H1 (cell line): Measurements from ENCODE around the gene SMIM29. TPM values are rescaled to one million over a fixed set of nuclear protein-coding genes. Genes with fewer than 3 reads are reported as not detected.
A peak's percentile ranks its signal among the peaks of the same experiment; 100 is the strongest.

Source experiments
- CTCF ChIA-PET: fragments of 300-600 bp; sonication (Branson Sonifier 250); formaldehyde crosslinking; loops from one replicate; lab custom pipeline; 2021; ENCODE audit not compliant: partially characterized antibody; lab: Charles Lee
- POLR2A ChIA-PET: fragments of 300-600 bp; sonication (Branson Sonifier 250); formaldehyde crosslinking; loops from one replicate; lab custom pipeline; 2021; ENCODE audit warnings: inconsistent platforms; ENCODE audit not compliant: partially characterized antibody; lab: Charles Lee
- DNase-seq, 2 experiments: peaks; one replicate each; pipeline versions ENCODE4 v3.0.0 to v3.0.0-alpha.2; 2010 to 2022; ENCODE audit warnings: low spot score in 2 of 2, low read depth in 1 of 2, mixed read lengths in 1 of 2
- FAIRE-seq: peaks from 2 replicates; lab custom pipeline; 2011; peaks lifted over from hg19 to GRCh38; lab: Jason Lieb, UNC
- H2AFZ ChIP-seq: 2 replicates; pipeline ENCODE4 v1.8.1; 2012; ENCODE audit warnings: low read length, inconsistent platforms
- H2AK5ac ChIP-seq: 2 replicates; pipeline ENCODE4 v1.6.1; 2013; ENCODE audit warnings: low read depth, low read length
- H2BK120ac ChIP-seq: replicated peaks from 2 replicates; pipeline ENCODE3; 2013; ENCODE audit warnings: low read depth, low read length, inconsistent platforms
- H2BK12ac ChIP-seq: 2 replicates; pipeline ENCODE4 v1.6.1; 2013; ENCODE audit warnings: low read depth, low read length
- H2BK15ac ChIP-seq: 2 replicates; pipeline ENCODE4 v1.6.1; 2013; ENCODE audit warnings: low read length
- H2BK20ac ChIP-seq: 2 replicates; pipeline ENCODE4 v1.6.1; 2013; ENCODE audit warnings: low read length
- H2BK5ac ChIP-seq: 2 replicates; pipeline ENCODE4 v1.6.1; 2013; ENCODE audit warnings: low read depth, low read length
- H3K14ac ChIP-seq: 2 replicates; pipeline ENCODE4 v1.6.1; 2013; ENCODE audit warnings: inconsistent platforms; ENCODE audit not compliant: insufficient read length
- H3K18ac ChIP-seq: 2 replicates; pipeline ENCODE4 v1.6.1; 2013; ENCODE audit warnings: low read length; ENCODE audit errors: extremely low read depth
- H3K23ac ChIP-seq: 2 replicates; pipeline ENCODE4 v1.6.1; 2013; ENCODE audit warnings: inconsistent platforms; ENCODE audit not compliant: insufficient read length
- H3K23me2 ChIP-seq: 2 replicates; pipeline ENCODE4 v1.6.1; 2013; ENCODE audit warnings: low read depth, low read length
- H3K27ac ChIP-seq: 2 replicates; pipeline ENCODE4 v1.6.1; 2011; ENCODE audit warnings: low read depth, low read length, inconsistent platforms
- H3K27me3 ChIP-seq, 4 experiments: replicated peaks in 1 of 4; 1 replicate in 1 of 4; 2 replicates in 3 of 4; pipeline versions ENCODE4 v1.6.1 to v1.8.1; 2011 to 2013; ENCODE audit warnings: low read length in 3 of 4, mild to moderate bottlenecking in 3 of 4, inconsistent platforms in 2 of 4, mixed read lengths in 2 of 4, moderate library complexity in 1 of 4; ENCODE audit not compliant: control insufficient read depth in 3 of 4, insufficient read depth in 3 of 4; ENCODE audit errors: extremely low read depth in 1 of 4
- H3K36me3 ChIP-seq, 4 experiments: 2 replicates each; pipeline versions ENCODE4 v1.6.1 to v1.8.1; 2011 to 2013; ENCODE audit warnings: mild to moderate bottlenecking in 4 of 4, low read length in 3 of 4, moderate library complexity in 2 of 4, control low read depth in 1 of 4, inconsistent platforms in 1 of 4; ENCODE audit not compliant: insufficient read depth in 4 of 4, control insufficient read depth in 2 of 4
- H3K4ac ChIP-seq: replicated peaks from 2 replicates; pipeline ENCODE3; 2013; ENCODE audit warnings: low read length, low read depth, mixed read lengths, inconsistent platforms; ENCODE audit not compliant: insufficient read length
- H3K4me1 ChIP-seq, 4 experiments: replicated peaks in 1 of 4; 1 replicate in 1 of 4; 2 replicates in 3 of 4; pipeline versions ENCODE4 v1.6.1 to v1.8.1; 2011 to 2013; ENCODE audit warnings: low read length in 3 of 4, inconsistent platforms in 2 of 4, mixed read lengths in 1 of 4; ENCODE audit not compliant: insufficient read depth in 4 of 4, control insufficient read depth in 3 of 4
- H3K4me2 ChIP-seq, 2 experiments: 2 replicates each; pipeline versions ENCODE4 v1.6.1 to v1.8.1; 2011 to 2013; ENCODE audit warnings: low read depth in 2 of 2, low read length in 2 of 2, control low read depth in 1 of 2, inconsistent platforms in 1 of 2, mild to moderate bottlenecking in 1 of 2; ENCODE audit not compliant: insufficient read depth in 1 of 2
- H3K4me3 ChIP-seq, 4 experiments: fragments of 200-600, 300-600 bp in 1 of 4; sonication (generic), shearing (Covaris generic), sonication (Bioruptor Twin) in 1 of 4; 2 replicates each; pipeline versions ENCODE4 v1.5.1 to v1.8.1; 2011 to 2016; ENCODE audit warnings: low read length in 4 of 4, low read depth in 3 of 4, control low read depth in 2 of 4, inconsistent platforms in 2 of 4, mild to moderate bottlenecking in 2 of 4, mixed read lengths in 1 of 4, moderate library complexity in 1 of 4; ENCODE audit not compliant: insufficient read depth in 2 of 4; ENCODE audit errors: extremely low read depth in 1 of 4
- H3K56ac ChIP-seq: replicated peaks from 2 replicates; pipeline ENCODE3; 2013; ENCODE audit warnings: low read depth, mild to moderate bottlenecking, mixed read lengths, low read length, inconsistent platforms; ENCODE audit not compliant: insufficient read length
- H3K79me1 ChIP-seq: 2 replicates; pipeline ENCODE4 v1.6.1; 2013; ENCODE audit warnings: low read depth, low read length, control low read depth
- H3K79me2 ChIP-seq, 2 experiments: 2 replicates each; pipeline versions ENCODE4 v1.6.1 to v1.8.1; 2012 to 2013; ENCODE audit warnings: low read length in 2 of 2, mild to moderate bottlenecking in 2 of 2, inconsistent platforms in 1 of 2; ENCODE audit not compliant: insufficient read depth in 2 of 2, control insufficient read depth in 1 of 2
- H3K9ac ChIP-seq, 4 experiments: replicated peaks in 1 of 4; 1 replicate in 1 of 4; 2 replicates in 3 of 4; pipeline versions ENCODE4 v1.6.1 to v1.8.1; 2011 to 2013; ENCODE audit warnings: low read depth in 3 of 4, low read length in 3 of 4, control low read depth in 2 of 4, mild to moderate bottlenecking in 2 of 4, moderate library complexity in 2 of 4, inconsistent platforms in 1 of 4; ENCODE audit errors: extremely low read depth in 1 of 4
- H3K9me3 ChIP-seq, 2 experiments: 2 replicates each; pipeline versions ENCODE4 v1.6.1 to v1.8.1; 2012 to 2013; ENCODE audit warnings: mild to moderate bottlenecking in 2 of 2, moderate library complexity in 2 of 2, control low read depth in 1 of 2, inconsistent platforms in 1 of 2, low read depth in 1 of 2, low read length in 1 of 2, mixed read lengths in 1 of 2; ENCODE audit not compliant: insufficient read depth in 2 of 2
- H4K20me1 ChIP-seq, 2 experiments: replicated peaks in 1 of 2; 2 replicates each; pipeline versions ENCODE3 to v1.8.1; 2011 to 2013; ENCODE audit warnings: inconsistent platforms in 2 of 2, low read length in 2 of 2, mild to moderate bottlenecking in 1 of 2; ENCODE audit not compliant: insufficient read depth in 2 of 2, control insufficient read depth in 1 of 2
- H4K5ac ChIP-seq: 2 replicates; pipeline ENCODE4 v1.6.1; 2013; ENCODE audit warnings: low read length, low read depth, mixed read lengths, inconsistent platforms; ENCODE audit not compliant: insufficient read length
- H4K8ac ChIP-seq: 2 replicates; pipeline ENCODE4 v1.8.0; 2013; ENCODE audit warnings: mild to moderate bottlenecking, moderate library complexity, low read length, inconsistent platforms; ENCODE audit not compliant: insufficient read depth; ENCODE audit errors: extremely low read depth
- H4K91ac ChIP-seq: replicated peaks from 2 replicates; pipeline ENCODE3; 2013; ENCODE audit warnings: low read length, mixed read lengths, inconsistent platforms; ENCODE audit not compliant: insufficient read length
- FOSL1 ChIP-seq: IDR thresholded peaks from 2 replicates; pipeline ENCODE4 v1.6.1; 2011; ENCODE audit warnings: mild to moderate bottlenecking, low read depth, low read length, moderate library complexity; ENCODE audit not compliant: insufficient read depth
- KDM1A ChIP-seq: fragments of 200-600, 300-600 bp; sonication (generic); IDR thresholded peaks from 2 replicates; pipeline ENCODE4 v1.7.1; 2016; ENCODE audit warnings: mild to moderate bottlenecking, low read length, borderline replicate concordance
- POLR2A ChIP-seq, 2 experiments: IDR thresholded peaks; 1 replicate in 1 of 2; 2 replicates in 1 of 2; pipeline ENCODE4 v1.6.1; 2011; ENCODE audit warnings: low read depth in 2 of 2, low read length in 2 of 2, mild to moderate bottlenecking in 2 of 2; ENCODE audit errors: control extremely low read depth in 1 of 2
- POLR2AphosphoS5 ChIP-seq: IDR thresholded peaks from 2 replicates; pipeline ENCODE4 v1.6.1; 2011; ENCODE audit warnings: low read depth, low read length
- RAD21 ChIP-seq, 2 experiments: IDR thresholded peaks in 1 of 2; conservative IDR thresholded peaks in 1 of 2; 2 replicates each; pipeline ENCODE4 v1.6.1; 2011; ENCODE audit warnings: low read depth in 2 of 2, low read length in 2 of 2, improper control_type of control experiment in 1 of 2, inconsistent platforms in 1 of 2, mild to moderate bottlenecking in 1 of 2, moderate library complexity in 1 of 2
- RNF2 ChIP-seq: fragments of 200-900, 300-1000 bp; sonication (generic); IDR thresholded peaks from 2 replicates; pipeline ENCODE4 v1.7.1; 2016; ENCODE audit warnings: borderline replicate concordance, low read depth, mild to moderate bottlenecking, antibody characterized with exemption, low read length; ENCODE audit not compliant: poor library complexity, severe bottlenecking; ENCODE audit errors: missing control alignments
- RXRA ChIP-seq: IDR thresholded peaks from 2 replicates; pipeline ENCODE4 v1.6.1; 2011; ENCODE audit warnings: low read depth, mild to moderate bottlenecking, low read length, moderate library complexity; ENCODE audit not compliant: insufficient read depth
- SP1 ChIP-seq: IDR thresholded peaks from 2 replicates; pipeline ENCODE4 v1.6.1; 2011; ENCODE audit warnings: low read depth, low read length
- SP4 ChIP-seq: IDR thresholded peaks from 2 replicates; pipeline ENCODE4 v1.6.1; 2012; ENCODE audit warnings: low read length, inconsistent platforms
- TCF12 ChIP-seq: IDR thresholded peaks from 2 replicates; pipeline ENCODE4 v1.6.1; 2011; ENCODE audit warnings: low read depth, mild to moderate bottlenecking, low read length
- ZNF274 ChIP-seq: IDR thresholded peaks from 2 replicates; pipeline ENCODE4 v1.7.0; 2012; ENCODE audit warnings: low read length, borderline replicate concordance; ENCODE audit errors: extremely low read depth
- WGBS, 2 experiments: shearing (Covaris generic) in 1 of 2; methylation state at CpG; one replicate each; pipeline versions ENCODE4 v1.1.6 to v1.1.7; 2013 to 2015; ENCODE audit warnings: low lambda C conversion rate in 2 of 2, mixed read lengths in 2 of 2, inconsistent platforms in 1 of 2, low coverage in 1 of 2, missing lambda C conversion rate in 1 of 2; ENCODE audit not compliant: insufficient replicate concordance in 2 of 2, insufficient coverage in 1 of 2, insufficient read length in 1 of 2; ENCODE audit errors: extremely low coverage in 1 of 2, missing lambda C conversion rate in 1 of 2; 5-methylcytosine and 5-hydroxymethylcytosine counted together
- polyA plus RNA-seq, 7 experiments: library from polyadenylated mRNA; depleted of rRNA in 3 of 7; stranded (reverse) in 5 of 7; unstranded in 2 of 7; fragments of >200 nt in 5 of 7; fragments of 200-250 nt in 2 of 7; gene quantifications; 1 replicate in 5 of 7; 2 replicates in 1 of 7; 4 replicates in 1 of 7; pipeline versions ENCODE4 v1.2.1 to v1.2.3, GENCODE V29; 2011 to 2013; ENCODE audit warnings: missing spikeins in 2 of 7, mixed read lengths in 2 of 7
- total RNA-seq: library from RNA; stranded (reverse); fragmentation: NEBNext Ultra II Directional; extraction: Animal tissue kit (Norgen Biotek cat#: 25700); gene quantifications from 2 replicates; pipeline ENCODE4 v1.2.1, GENCODE V29; 2021
- TF ChIP-seq, protein P1 (sequence below): IDR thresholded peaks from 2 replicates; pipeline ENCODE4 v1.6.1; 2012; ENCODE audit warnings: inconsistent platforms

SMIM29 gene
- total and polyA plus RNA-seq, 2 of the 8 experiments (the other 6 are each of a cell fraction or from before 2014, with no cell fraction given) = 7.0 to 22.4 TPM

DNA sequence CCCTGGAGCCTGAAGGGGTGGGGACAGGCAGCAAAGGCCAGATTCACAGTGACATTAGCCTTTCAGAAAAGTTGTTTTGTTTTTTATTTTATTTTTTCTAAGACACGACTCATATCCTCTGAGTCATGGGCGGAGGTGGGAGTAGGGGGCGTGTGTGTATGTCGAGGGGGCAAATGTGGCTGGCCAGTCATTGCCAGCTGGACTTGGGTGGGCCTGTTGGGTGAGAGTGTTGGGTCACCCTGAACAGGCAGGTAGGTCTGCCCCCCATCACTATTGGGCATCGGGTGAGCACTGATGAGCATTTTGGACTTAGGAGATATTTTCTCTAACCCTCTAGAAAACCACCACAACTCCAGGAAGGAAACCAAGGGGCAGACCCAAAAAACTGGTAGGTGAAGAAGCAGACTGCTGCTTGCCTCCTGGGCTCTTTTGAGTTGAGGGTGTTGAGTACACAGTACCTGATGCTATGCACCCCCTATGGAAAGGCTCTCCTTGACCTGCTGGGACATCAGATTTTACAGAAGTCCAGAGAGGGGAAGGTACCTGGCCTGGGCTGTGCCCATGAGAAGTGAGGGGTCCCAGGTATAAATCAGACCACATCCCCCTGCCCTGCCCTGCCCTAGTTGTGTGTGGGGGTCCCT, 5.6 kb downstream of the SMIM29 start:
- Histone ChIP-seq H3K4me3 (no peak overlapping the region), H3K4ac (no peak overlapping the region), H3K27me3 (no peaks in the 10 kb centered on the region), H2BK12ac (no peak overlapping the region), H3K9me3 (no peaks in the 10 kb centered on the region), H2BK5ac (no peak overlapping the region; the same call in 1 of the 2 replicates), H3K27ac (no peak overlapping the region), H4K20me1 (peaks cover 66 to 71% of the 10 kb centered on the region in 2 experiments), H3K14ac (no peak overlapping the region), H3K23me2 (peaks cover 5% of the 10 kb centered on the region), H3K4me1 (peaks cover 10 to 43% (median 26%) of the 10 kb centered on the region in 4 experiments), H3K18ac (no peak overlapping the region), H2AFZ (no peak overlapping the region), H4K8ac (no peak overlapping the region), H2AK5ac (no peak overlapping the region), H4K91ac (no peak overlapping the region), H3K36me3 (peaks cover 39 to 67% (median 53%) of the 10 kb centered on the region in 4 experiments), H4K5ac (no peak overlapping the region), H3K79me1 (peaks cover 12% of the 10 kb centered on the region), H3K23ac (no peak overlapping the region), H3K4me2 (no peak overlapping the region; a peak in 1 of 4 replicates), H2BK15ac (no peak overlapping the region), H3K79me2 (peaks cover 31 to 41% of the 10 kb centered on the region in 2 experiments), H3K56ac (no peak overlapping the region), H3K9ac (no peak overlapping the region), H2BK20ac (no peak overlapping the region), H2BK120ac (no peak overlapping the region)
- CTCF ChIA-PET = interaction anchor here (1.0 to 2.4 kb wide), 12 partner anchors 10 to 80 kb away, joined by 3 to 23 read pairs (median 5); no protein-coding TSS in a partner anchor
- TF ChIP-seq SP4 (no peak), RNF2 (no peak), POLR2AphosphoS5 (peak; percentile 44; the same call in 1 of the 2 replicates), ZNF274 (no peak), FOSL1 (no peak), RAD21 (IDR thresholded peaks at IDR 0.05 in 1 of 2, conservative IDR thresholded peaks at IDR 0.05 in 1 of 2; ENCODE audit: low read depth in 2 of 2, low read length in 2 of 2) (no peak), POLR2A (IDR thresholded peaks at IDR 0.05; ENCODE audit: control extremely low read depth in 1 of 2, low read depth in 2 of 2, low read length in 2 of 2) (peak in 1 of 2 experiments; percentile 38; a peak in 2 of 3 replicates), SP1 (no peak), KDM1A (no peak), RXRA (no peak), TCF12 (no peak)
- TF ChIP-seq, protein P1, sequence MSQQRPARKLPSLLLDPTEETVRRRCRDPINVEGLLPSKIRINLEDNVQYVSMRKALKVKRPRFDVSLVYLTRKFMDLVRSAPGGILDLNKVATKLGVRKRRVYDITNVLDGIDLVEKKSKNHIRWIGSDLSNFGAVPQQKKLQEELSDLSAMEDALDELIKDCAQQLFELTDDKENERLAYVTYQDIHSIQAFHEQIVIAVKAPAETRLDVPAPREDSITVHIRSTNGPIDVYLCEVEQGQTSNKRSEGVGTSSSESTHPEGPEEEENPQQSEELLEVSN = no peak
- whole genome bisulfite sequencing, 2 experiments = 79% methylated on average over 5 of the region's 5 CpGs; no CpG with 5 or more reads in 1 of the 2 experiments
- DNase-seq = no peak
- POLR2A ChIA-PET = interaction anchor here (0.9 to 11.0 kb wide), 18 partner anchors 13 to 182 kb away, joined by 3 to 212 read pairs (median 6); no protein-coding TSS in a partner anchor
- FAIRE-seq = no peak
